NCI-H128 (cell line): ENCODE results near the gene ATP5MC2.
"Not testable (repeated sequence)": the region's sequence is repeated elsewhere in the genome, so short reads cannot be mapped to it uniquely, and the experiment has no call there.

Source experiments
- DNase-seq: peaks from one replicate; lab custom pipeline; 2025; ENCODE audit not compliant: unreplicated experiment; lab: John Stamatoyannopoulos, UW

Gene ATP5MC2

DNA sequence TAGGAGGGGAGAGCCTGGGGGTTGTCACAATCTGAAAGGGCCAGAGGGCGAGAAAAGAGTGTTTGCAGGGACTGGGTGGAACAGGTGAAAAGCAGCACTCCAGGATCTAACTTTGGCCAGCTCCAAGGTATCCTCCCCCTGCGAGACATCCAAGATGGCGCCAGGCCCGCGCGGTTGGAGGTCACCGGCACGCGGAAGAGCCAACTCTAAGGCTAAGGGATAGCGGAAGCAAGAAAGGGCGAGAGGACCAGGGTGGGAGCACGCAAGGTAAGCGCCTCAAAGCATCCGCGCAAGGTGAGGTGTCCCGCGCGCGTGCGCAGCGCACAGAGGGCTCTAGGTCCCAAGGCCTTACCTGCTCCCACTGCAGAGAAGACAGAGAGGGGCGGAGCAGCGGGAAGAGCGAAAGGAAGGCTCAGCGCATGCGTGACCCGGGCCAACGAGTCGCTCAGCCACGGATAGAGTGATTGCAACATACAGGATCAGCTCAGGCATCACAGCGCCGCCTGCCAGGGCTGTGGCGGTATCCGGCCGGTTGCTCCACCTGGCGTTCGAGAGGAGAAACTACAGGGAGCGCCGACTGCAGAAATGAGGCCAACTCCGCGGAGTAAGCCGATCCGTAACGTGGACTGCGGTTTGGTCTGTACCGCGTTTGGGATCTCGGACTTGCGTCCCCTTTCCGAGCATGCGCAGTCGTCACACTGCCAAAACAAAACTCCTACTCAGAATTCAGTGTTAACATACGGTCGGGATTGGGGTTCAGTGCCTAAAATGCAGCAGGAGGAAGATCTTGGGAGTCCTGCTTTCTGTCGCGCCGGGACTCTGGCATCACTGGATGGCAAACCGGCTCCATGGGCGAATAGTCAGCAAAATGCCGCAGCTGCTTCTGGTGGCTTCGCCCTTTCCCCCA lies at the start of gene ATP5MC2:
ATP5MC2 (minus strand) TSS at position 383 of the 907 bp plus-strand sequence. CDS start 3,469 bp downstream, outside the sequence.
- peak; percentile 98 for DNase-seq

DNA sequence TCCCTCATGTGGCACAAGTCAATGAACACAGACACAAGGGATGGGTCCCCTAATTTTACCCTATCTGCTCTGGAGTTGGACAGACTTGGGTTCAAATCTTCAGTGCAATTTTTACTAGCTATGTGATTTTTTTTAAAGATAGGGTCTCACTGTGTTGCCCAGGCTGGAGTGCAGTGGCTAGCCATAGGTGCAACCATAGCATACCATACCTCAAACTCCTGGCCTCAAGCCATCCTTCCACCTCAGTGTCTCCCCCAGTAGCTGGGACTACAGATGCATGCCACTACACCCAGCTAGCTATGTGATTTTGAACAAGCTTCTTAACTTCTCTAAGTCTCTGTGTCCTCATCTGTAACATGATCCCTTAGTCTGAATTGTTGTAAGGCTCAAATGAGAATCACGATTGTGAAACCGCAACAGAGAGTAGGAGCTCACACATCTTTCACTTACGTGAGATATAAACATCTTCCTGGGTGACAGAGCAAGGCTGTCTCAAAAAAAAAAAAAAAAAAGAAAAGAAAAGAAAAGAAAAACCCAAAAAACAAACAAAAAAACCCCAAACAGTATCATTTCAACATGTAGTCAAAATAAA lies 46.7 kb upstream of the ATP5MC2 start:
- DNase-seq, result no peak

DNA sequence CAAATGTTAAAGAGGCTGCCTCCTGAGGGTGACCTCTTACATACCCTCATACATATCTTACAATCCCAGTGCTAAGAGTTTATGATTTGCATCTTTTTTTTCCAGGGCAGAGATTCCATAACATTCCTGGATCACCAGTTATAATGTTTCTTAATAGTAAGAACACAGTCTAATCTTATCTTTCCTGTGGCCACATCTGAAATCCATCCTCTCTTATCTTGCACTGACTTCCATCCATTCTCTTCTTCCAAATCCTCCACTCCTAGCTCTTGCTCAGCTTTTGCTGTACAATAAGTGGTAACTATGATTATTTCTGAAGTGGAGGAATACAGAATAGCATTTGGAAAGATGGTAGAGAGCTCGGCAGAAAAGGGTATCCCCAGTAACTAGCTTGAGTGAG lies 45.1 kb upstream of the ATP5MC2 start:
- no peak for DNase-seq

DNA sequence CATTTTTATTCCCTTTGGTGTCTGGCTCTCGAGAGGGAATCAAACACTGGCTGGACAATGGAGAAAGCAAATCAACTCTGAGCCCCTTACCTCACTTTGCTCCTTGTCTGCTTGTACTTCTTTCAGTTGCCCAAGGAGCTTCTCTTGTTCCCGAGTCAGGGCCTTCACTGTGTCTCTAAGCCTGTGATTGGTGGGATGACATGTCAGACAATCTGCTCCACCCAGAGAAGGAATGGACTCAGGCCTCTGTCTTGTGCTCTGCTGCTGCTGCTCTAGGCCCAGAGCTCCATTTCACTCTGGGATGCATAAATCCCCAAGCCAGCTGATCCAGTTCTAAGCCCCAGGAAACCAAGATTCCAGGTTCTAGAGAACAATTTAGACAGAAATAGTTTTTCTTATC lies 43.8 kb upstream of the ATP5MC2 start:
- DNase-seq, result no peak

DNA sequence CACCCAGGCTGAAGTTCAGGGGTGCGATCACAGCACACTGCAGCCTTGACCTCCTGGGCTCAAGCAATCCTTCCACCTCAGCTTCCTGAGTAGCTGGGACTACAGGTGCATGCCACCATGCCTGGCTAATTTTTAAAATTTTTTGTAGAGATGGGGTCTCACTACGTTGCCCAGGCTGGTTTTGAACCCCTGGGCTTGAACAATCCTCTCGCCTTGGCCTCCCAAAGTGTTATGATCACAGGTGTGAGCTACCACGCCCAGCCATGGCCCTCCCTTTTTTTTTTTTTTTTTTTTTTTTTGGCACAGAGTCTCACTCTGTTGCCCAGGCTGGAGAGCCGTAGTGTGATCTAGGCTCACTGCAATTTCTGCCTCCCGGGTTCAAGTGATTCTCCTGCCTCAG lies 42.7 kb upstream of the ATP5MC2 start:
- not testable (repeated sequence) for DNase-seq

DNA sequence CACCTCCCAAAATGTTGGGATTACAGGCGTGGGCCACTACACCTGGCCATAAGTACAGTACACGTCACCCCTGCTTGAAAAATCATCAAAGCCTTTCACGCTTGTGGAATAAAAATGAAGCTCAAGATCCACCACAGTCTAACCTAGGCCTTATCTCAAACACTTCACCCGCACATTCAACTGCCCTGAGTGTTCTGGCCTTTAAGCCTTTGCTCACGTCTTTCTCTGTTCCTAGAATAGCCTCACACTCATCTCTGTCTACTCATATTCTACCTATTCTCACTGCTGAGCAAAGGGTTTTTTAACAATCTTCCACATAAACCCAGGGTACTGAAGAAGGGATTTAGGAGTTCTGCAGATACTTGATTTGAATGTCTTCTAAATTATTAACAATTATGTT lies 41.4 kb upstream of the ATP5MC2 start:
- DNase-seq, result no peak

DNA sequence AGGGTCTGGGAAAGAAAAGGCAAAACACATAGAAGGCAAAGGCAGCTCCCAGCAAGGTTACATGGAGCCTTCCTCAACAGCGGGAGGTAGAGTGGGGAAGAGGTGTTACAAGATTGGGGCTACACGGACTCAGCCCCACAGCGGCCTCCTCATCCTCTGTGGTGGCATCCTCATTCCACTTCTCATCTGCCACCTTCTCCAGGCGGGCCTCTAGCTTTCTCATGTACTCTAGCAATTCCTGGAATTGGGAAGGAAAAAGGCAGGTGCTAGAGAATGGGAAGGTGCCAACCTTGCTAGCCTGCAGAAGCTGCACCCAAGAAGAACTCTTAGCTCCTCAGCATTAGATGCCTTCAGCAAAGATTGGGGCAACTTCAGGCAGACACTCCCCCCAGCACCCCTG lies 38.1 kb upstream of the ATP5MC2 start:
- DNase-seq, result no peak

DNA sequence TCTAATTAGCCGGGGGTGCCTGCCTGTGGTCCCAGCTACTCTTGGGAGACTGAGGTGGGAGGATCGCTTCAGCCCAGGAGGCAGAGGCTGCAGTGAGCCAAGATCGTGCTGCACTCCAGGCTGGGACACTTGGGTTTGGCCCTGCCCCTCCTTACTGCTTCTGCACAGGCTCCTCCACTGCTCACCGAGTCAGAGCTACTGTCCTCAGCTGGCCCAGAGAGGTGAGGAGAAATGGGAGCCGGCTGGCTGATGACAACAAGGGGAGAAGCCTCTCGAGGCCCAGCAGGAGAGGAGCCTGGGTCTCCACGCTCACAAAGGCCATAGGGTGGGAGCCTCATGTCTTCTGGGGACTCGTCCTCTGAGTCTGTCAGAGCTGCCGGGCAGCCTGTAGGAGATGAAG lies 37.6 kb upstream of the ATP5MC2 start:
- DNase-seq, result no peak

DNA sequence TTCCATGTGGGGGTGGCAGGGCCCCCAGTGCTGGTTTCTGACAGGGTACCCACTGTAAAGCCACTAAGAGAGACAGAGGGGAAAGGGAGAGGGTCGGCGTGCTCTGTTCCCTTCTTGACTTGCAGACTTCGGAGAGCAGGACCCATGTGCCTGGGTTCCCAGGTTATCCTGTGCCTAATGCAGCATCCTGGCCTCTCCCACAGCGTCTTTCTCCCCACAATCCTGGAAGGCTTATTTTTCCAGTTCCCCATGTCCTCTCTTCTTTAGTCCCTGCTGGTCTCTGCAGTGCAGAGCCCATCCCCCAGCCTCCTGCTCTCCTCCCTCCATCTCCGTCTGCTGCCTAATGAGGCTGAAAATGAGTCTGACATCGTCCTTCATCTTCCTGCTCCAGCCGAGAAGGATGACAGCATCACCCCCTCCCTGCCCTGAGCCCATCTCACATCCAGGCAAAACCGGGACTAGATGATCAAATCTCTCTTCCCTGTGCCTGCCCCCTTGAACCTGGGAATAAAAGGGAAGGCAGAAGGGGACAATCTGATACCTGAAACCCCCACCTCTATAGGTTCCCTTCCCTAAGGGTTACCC lies 36.3 kb upstream of the ATP5MC2 start:
- DNase-seq, result no peak

DNA sequence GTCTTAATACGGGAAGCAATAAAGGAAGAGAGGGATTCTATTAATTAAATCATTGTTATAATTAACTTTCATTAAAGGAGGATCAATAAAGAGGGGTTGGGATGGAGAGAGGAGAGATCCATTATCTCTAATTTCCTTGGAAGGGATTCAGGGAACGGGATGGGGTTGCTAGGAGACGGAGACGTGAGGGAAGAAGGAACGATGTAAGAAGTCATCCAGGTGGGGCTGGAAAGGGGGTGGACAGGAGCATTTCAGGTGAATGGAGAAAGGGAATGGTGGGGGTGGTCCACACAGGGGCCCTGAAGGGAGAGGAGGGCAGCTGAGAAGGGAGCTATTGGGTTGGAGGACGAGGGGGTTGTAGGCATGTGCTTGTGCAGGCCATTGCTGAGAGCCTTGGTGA lies 34.2 kb upstream of the ATP5MC2 start:
- no peak for DNase-seq

DNA sequence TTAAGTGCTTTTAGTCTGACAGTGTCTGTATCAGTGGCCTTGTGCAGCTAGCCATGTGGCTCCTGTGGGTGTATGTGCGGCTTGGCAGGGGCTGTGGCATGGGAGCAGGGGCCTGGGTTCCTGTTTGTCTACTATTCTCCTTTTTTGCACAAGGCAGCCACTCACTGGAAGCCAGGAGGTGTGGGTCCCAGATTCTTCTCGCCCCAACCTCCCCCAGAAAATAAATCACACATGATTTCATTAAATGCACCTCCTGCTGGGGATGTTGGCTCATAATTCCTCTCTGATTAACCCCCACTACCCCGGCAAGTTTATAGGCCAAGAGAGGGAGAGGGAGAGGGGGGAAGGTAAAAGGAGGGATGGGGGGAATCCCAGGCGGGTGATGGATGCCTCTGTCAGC lies 33.8 kb upstream of the ATP5MC2 start:
- no peak for DNase-seq

DNA sequence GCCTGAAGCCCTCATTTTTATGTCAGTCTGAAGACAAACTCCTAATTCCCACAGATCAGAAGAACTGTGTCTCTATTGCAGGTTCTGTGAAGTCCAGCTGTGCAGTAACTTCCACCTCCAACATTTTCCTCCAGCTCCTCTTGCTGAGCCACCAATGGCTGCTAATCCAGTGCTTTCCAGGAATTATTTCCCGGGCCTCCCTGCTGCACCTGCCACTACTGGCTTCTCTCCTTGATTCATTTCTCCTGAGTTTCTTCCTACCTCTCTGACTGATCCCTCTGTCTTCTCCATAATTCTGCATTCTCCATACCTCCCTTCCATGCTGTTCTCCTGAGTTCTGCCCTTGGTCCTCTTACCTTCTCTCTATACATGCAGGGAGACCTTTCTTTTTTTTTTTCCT lies 30.2 kb upstream of the ATP5MC2 start:
- no peak for DNase-seq

DNA sequence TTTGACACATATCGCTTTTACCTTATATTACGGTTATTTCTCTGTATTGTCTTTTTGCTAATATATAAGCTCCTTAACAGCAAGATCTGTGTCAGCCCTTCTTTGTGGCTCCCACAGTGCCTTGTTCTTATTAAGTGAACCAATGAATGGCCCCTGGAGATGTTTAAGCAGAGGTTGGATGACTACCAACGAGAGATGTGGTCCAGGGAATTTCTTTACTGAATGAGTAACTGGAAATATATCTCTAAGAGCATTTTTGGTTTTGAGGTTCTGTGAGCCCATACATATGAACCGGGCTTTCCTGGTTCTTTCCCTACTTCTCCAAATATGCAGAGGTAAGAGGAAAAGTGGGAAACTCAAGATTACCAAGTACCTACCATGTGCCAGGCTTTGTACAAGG lies 27.9 kb upstream of the ATP5MC2 start:
- DNase-seq, result no peak

DNA sequence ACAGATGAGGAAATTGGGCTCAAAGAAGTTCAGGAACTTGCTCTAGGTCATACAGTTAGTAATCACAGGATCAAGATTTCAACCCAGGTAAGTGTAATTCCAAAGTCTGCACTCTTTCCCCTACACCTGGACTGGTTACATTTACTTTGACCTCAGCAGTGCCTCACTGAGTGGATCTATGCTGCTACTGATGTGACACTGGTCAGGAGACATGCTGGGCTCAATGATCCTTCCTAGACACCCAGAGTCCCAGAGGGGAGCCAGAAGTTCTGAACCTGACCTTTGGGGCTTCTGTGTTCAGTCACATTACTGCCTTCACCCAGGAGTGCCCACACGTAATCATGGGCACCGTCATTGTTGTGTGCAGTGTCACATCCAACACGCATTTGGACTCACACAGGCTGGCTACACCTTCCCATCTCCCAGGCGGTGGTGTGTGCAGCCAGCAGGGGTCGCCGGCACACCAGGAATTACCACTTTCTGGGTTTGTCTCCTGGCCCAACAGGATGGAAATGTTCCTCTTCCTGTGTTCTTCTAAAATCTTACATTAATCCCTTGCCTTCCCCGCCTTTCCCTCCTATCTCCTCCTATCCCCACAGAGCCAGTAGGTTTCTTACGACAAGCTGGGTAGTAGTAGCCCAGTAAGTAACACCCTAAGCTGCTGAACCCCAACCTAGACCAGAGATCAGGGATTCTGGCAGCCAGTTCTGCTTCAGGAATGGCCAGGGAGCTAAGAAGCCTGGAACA lies 25.8 kb upstream of the ATP5MC2 start:
- no peak for DNase-seq

DNA sequence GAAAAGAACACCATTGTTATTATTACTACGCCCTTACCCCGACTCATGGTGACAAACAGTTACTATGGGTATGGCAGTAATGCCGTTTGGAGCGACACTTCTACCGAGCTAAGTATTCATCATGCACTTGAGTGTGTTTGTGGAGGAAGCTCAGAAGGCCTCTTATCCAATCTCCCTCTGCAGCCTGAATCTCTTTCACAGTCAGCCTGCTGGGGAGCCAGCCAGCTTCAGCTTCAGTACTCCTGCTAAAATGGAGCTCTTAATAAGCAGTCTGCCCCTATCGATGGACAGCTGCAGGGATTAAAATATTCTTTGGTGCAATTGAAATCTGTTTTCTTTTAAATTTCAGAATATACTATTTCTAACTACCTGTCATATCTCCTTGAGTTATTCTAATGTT lies 24.7 kb upstream of the ATP5MC2 start:
- DNase-seq, result no peak

DNA sequence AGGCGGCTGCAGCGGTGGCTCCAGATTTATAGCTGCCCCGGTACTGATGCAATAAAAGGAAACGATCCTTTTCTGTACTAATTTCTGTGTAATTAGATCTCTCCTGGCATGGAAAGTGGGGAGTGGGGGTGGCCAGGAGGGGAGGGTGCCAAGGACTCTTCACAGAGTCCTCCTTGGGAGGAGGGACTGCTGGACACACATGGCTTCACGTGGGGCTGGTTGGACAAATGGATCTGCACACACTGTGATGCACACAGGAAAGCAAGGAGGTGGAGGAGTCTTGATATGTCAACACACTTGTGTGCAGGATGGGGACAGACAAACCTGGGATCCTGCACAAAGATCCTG lies 23.8 kb upstream of the ATP5MC2 start:
- no peak for DNase-seq

DNA sequence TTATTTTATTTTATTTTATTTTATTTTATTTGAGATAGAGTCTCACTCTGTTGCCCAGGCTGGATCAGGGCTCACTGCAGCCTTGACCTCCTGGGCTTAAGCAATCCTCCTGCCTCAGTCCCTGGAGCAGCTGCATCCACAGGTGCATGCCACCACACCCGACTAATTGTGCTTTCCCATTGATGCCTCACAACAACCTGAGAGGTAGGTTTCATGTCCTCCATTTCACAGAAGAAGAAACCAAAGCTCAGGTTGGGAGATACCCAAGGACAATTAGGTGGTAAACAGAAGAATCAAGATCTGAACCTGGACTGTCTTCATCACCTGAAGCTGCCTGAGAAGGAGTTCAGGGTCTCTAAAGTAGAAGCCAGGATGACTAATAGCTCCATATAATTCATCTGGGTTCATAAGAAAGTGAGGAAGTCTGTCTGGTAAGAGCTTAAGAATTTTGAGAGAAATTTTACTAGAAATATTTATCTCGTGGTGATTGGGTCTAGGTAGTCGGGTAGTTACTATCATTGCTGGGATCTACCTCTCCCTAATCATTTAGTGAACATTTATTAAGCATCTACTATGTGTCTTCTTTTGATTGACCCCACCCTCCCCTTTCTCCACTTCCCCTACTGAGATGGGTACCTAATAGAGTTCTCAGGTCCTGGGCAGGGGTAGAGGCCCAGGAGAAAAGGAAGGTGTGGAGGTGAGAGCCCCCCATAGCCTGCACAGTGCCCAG lies 23.2 kb upstream of the ATP5MC2 start:
- no peak for DNase-seq

DNA sequence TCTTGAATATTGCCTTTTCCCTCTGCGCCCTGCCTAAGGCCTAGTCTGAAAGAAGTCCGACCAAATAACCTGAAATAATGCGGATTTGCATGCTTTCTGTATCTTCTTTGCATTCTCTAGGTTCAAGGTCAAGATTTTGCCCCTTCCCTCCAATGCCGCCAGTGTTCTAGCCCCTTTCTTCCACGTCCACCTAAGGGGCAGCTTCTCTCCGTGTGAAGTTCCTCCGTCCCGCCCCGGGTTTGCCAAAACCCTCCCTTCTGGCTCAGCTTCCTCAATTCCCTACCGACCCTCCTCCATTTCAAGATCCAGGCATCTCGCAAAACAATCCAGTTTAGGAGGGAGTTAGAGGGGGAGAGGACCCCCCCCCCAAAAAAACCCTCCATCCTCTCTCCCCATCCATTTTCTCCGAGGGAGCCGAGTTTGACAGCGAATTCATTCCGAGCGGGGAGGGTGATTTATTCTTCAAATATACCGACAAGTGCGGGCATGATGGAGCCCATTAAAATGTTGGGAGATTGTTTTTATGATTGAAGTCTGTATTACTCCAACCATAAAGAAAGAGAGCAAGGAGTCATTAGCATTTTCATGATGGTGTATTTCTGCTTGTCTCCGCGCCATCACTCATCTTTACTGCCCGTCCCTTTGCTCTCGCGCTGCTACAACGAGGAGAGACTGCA lies 20.9 kb upstream of the ATP5MC2 start:
- no peak for DNase-seq

DNA sequence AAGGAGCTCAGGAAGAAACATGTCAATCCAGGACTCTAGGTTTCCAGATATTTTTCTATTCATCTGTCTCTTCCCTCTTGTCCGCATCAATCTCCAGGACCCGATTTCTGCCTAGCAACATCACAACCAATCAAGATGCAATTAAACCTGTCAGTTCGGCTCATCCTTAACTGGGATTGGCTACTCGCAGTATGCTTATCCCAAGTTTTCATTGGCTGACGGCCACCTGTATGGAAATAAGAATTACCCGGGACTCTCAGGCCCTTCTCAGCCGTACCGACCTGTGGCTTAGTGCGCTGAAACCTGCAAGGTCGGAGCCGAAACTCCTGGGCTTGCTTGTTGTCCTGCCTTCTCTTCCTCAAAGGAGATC lies 20.4 kb upstream of the ATP5MC2 start:
- DNase-seq, result peak; percentile 89
